Sigmoid colon (tissue), 7 donors: Measurements from ENCODE around the gene C1orf226. TPM values are rescaled to one million over a fixed set of nuclear protein-coding genes. Genes with fewer than 3 reads are reported as not detected.

ENCODE experiments used
- DNase-seq: peaks from one replicate; pipeline ENCODE4 v3.0.0-alpha.2; 2019
- H3K27ac ChIP-seq, 4 donors: fragments of 200-600 bp; sonication (generic); one replicate each; pipeline ENCODE4 v1.5.1; 2016 to 2019; ENCODE audit warnings: mild to moderate bottlenecking in 1 of 4
- H3K27me3 ChIP-seq, 3 donors: fragments of 200-600 bp; sonication (generic); one replicate each; pipeline ENCODE4 v1.5.1; 2019; ENCODE audit warnings: mild to moderate bottlenecking in 1 of 3
- H3K36me3 ChIP-seq, 4 donors: fragments of 200-600 bp; sonication (generic); one replicate each; pipeline ENCODE4 v1.5.1; 2016 to 2019
- H3K4me1 ChIP-seq, 4 donors: fragments of 200-600 bp; sonication (generic); one replicate each; pipeline ENCODE4 v1.5.1; 2017 to 2019
- H3K4me3 ChIP-seq, 4 donors: fragments of 200-600 bp; sonication (generic); one replicate each; pipeline ENCODE4 v1.5.1; 2017 to 2019; ENCODE audit warnings: mild to moderate bottlenecking in 2 of 4, moderate library complexity in 1 of 4
- H3K9me3 ChIP-seq, 4 donors: fragments of 200-600 bp in 3 of 4; sonication (generic) in 3 of 4; one replicate each; pipeline versions ENCODE4 v1.5.1 to v1.6.1; 2013 to 2019
- CTCF ChIP-seq, 4 experiments: fragments of 450-650 bp in 3 of 4; fragments of 200-600 bp in 1 of 4; IDR thresholded peaks; one replicate each; pipeline ENCODE4 v1.5.1; 2016 to 2019; ENCODE audit warnings: antibody characterized with exemption in 4 of 4, mild to moderate bottlenecking in 3 of 4, moderate library complexity in 2 of 4
- EP300 ChIP-seq, 4 donors: sonication (generic); formaldehyde crosslinking; IDR thresholded peaks; one replicate each; pipeline ENCODE4 v1.6.1; 2017; ENCODE audit warnings: antibody characterized with exemption in 4 of 4
- POLR2A ChIP-seq, 2 donors: fragments of 450-650 bp; IDR thresholded peaks; one replicate each; pipeline ENCODE4 v1.6.1; 2016; ENCODE audit warnings: antibody characterized with exemption in 2 of 2, mild to moderate bottlenecking in 2 of 2, moderate library complexity in 2 of 2
- POLR2AphosphoS5 ChIP-seq, 4 donors: sonication (generic); formaldehyde crosslinking; IDR thresholded peaks; one replicate each; pipeline ENCODE4 v1.6.1; 2017; ENCODE audit warnings: antibody characterized with exemption in 4 of 4
- WGBS, 2 donors: extraction: QIAGEN DNeasy Blood & Tissue Kit; methylation state at CpG; one replicate each; pipeline ENCODE4 v1.1.7; 2013; 5-methylcytosine and 5-hydroxymethylcytosine counted together
- intact Hi-C: fragments of 100-400 bp; cut with DNase I; formaldehyde crosslinking; loops from one replicate; pipeline ENCODE4 v1.15.1; 2023
- polyA plus RNA-seq, 3 donors: library from polyadenylated mRNA; stranded (reverse); fragments of 200-250 nt; gene quantifications; one replicate each; pipeline ENCODE4 v1.2.3, GENCODE V29; 2013
- total RNA-seq, 4 donors: library from RNA; depleted of rRNA; stranded (reverse); fragments of >200 nt; gene quantifications; one replicate each; pipeline ENCODE4 v1.1.0, GENCODE V29; 2016
- donor health status: healthy with polysubstance abuse.
- donor health status: Bipolar disorder and iron deficiency.
- donor health status: healthy.

C1orf226 gene
- total and polyA plus RNA-seq, 7 donors = 6.6 to 16.1 (median 13.2) TPM

GRCh38 chr1:162366671-162367070 is 14.9 kb upstream of the C1orf226 start:
- WGBS, 2 donors = 87 to 89% methylated on average over 9 of the region's 9 CpGs
- H3K36me3 ChIP-seq = peaks cover 0 to 6% (median 0%) of the 10 kb centered on the region in 4 donors
- no peak for TF ChIP-seq EP300 (IDR thresholded peaks at IDR 0.05)
- TF ChIP-seq CTCF (IDR thresholded peaks at IDR 0.05) = no peak
- no peak for TF ChIP-seq POLR2A (IDR thresholded peaks at IDR 0.05)
- no peak for TF ChIP-seq POLR2AphosphoS5 (IDR thresholded peaks at IDR 0.05)
- no peak for DNase-seq
- H3K4me3 ChIP-seq = peak overlapping the region in 3 of 4 donors; percentile 30 to 47 (median 44)
- H3K27ac ChIP-seq = peak overlapping the region in 2 of 4 donors; percentile 48 to 64
- intact Hi-C loops = no loop called here
- H3K9me3 ChIP-seq = no peaks in the 10 kb centered on the region
- H3K27me3 ChIP-seq = no peaks in the 10 kb centered on the region
- no peaks in the 10 kb centered on the region for H3K4me1 ChIP-seq

DNA sequence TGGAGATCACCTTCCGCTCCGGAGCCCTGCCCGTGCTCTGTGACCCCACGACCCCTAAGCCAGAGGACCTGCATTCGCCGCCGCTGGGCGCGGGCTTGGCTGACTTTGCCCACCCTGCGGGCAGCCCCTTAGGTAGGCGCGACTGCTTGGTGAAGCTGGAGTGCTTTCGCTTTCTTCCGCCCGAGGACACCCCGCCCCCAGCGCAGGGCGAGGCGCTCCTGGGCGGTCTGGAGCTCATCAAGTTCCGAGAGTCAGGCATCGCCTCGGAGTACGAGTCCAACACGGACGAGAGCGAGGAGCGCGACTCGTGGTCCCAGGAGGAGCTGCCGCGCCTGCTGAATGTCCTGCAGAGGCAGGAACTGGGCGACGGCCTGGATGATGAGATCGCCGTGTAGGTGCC is 14.5 kb upstream of the C1orf226 start:
- WGBS, 2 donors = 90 to 94% methylated on average over 36 of the region's 36 CpGs
- DNase-seq = no peak
- H3K27ac ChIP-seq = peak overlapping the region in 2 of 4 donors; percentile 48 to 64
- no peaks in the 10 kb centered on the region for H3K9me3 ChIP-seq
- peaks cover 0 to 6% (median 0%) of the 10 kb centered on the region in 4 donors for H3K36me3 ChIP-seq
- no peaks in the 10 kb centered on the region for H3K4me1 ChIP-seq
- TF ChIP-seq POLR2A (IDR thresholded peaks at IDR 0.05) (no peak), CTCF (IDR thresholded peaks at IDR 0.05) (no peak), POLR2AphosphoS5 (IDR thresholded peaks at IDR 0.05) (peak in 1 of 4 donors; percentile 58), EP300 (IDR thresholded peaks at IDR 0.05) (no peak)
- H3K4me3 ChIP-seq = peak overlapping the region in 3 of 4 donors; percentile 30 to 47 (median 44)
- H3K27me3 ChIP-seq = no peaks in the 10 kb centered on the region
- intact Hi-C loops = no loop called here

- Histone ChIP-seq H3K27me3 (no peaks in the 10 kb centered on the region), H3K9me3 (no peaks in the 10 kb centered on the region), H3K36me3 (peaks cover 0 to 6% (median 0%) of the 10 kb centered on the region in 4 donors), H3K4me1 (no peaks in the 10 kb centered on the region), H3K27ac (peak overlapping the region in 1 of 4 donors; percentile 64), H3K4me3 (no peak overlapping the region)
- DNase-seq = peak; percentile 13
- 89 to 91% methylated on average over 10 of the region's 10 CpGs for WGBS, 2 donors
- TF ChIP-seq POLR2AphosphoS5 (IDR thresholded peaks at IDR 0.05) = no peak
- no peak for TF ChIP-seq POLR2A (IDR thresholded peaks at IDR 0.05)
- no peak for TF ChIP-seq EP300 (IDR thresholded peaks at IDR 0.05)
- TF ChIP-seq CTCF (IDR thresholded peaks at IDR 0.05) = no peak
- intact Hi-C loops = no loop called here
Measured at GRCh38 chr1:162367772-162368171, 13.8 kb upstream of the C1orf226 start.

DNA sequence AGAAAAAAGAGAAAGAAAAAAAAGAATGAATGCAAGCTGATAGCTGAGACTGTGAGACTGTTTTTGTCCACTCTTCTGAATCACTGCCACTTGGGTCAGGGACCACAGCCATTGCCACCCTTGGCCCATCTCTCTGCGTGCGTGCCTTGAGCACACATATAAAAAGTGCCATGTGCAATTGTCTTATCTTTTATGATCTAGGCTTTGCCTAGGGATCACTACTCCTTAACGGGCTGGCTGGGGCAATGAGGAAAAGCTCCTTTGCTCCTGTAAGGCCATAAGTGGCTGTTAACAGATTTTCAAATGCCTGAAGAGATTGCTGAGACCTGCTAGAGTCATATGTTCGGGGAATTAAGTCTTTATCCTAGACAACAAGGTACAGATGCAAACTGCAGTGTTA is 13.1 kb upstream of the C1orf226 start:
- Histone ChIP-seq H3K4me3 (no peak overlapping the region), H3K27me3 (no peaks in the 10 kb centered on the region), H3K4me1 (no peaks in the 10 kb centered on the region), H3K27ac (no peak overlapping the region), H3K36me3 (peaks cover 0 to 6% (median 0%) of the 10 kb centered on the region in 4 donors), H3K9me3 (no peaks in the 10 kb centered on the region)
- peak; percentile 9 for DNase-seq
- intact Hi-C loops = no loop called here
- 16 to 52% methylated on average over 4 of the region's 4 CpGs for WGBS, 2 donors
- no peak for TF ChIP-seq CTCF (IDR thresholded peaks at IDR 0.05)

DNA sequence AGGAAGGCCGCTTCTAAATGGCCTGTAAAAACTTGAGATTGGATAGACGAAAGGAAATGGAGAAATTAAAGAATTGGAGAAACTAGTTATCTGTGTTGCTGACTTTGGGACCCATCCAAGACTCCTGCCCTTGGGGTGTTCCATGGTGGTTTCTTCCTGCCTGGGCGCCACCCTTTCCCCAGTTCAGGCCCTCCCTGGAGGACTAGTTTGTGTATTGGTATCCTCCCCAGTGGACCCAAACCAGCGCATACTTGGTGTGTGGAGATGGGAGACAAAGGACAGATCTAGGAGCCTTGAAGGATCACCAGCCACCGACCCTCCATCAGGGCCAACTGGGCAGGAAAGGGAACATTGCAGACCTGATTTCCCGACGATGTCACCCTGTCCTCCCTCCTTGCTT is 12.0 kb upstream of the C1orf226 start:
- no peaks in the 10 kb centered on the region for H3K9me3 ChIP-seq
- DNase-seq = peak; percentile 51
- peaks cover 0 to 6% (median 0%) of the 10 kb centered on the region in 4 donors for H3K36me3 ChIP-seq
- no peaks in the 10 kb centered on the region for H3K27me3 ChIP-seq
- H3K4me3 ChIP-seq = no peak overlapping the region
- WGBS, 2 donors = 71 to 91% methylated on average over 7 of the region's 7 CpGs
- TF ChIP-seq POLR2AphosphoS5 (IDR thresholded peaks at IDR 0.05) = no peak
- no peak for TF ChIP-seq POLR2A (IDR thresholded peaks at IDR 0.05)
- no peak for TF ChIP-seq EP300 (IDR thresholded peaks at IDR 0.05)
- TF ChIP-seq CTCF (IDR thresholded peaks at IDR 0.05) = no peak
- no peaks in the 10 kb centered on the region for H3K4me1 ChIP-seq
- intact Hi-C loops = no loop called here
- H3K27ac ChIP-seq = no peak overlapping the region
